Activated CD4-positive, CD25-positive, alpha-beta regulatory T cell treated with anti-CD3 and anti-CD28 coated beads, Interleukin-2, amount 50 U/mL, for 24 hours (primary cell): ENCODE measurements around the gene ARMC9.
"Not testable (repeated sequence)": the region's sequence is repeated elsewhere in the genome, so short reads cannot be mapped to it uniquely, and the experiment has no call there.

Experiments used
- ATAC-seq, 2 donors: fragments of 150-1000 bp; cut with Tn5 transposase; one replicate each; pipeline ENCODE4 v1.10.0; 2021; ENCODE audit warnings: mild to moderate bottlenecking in 1 of 2, moderate library complexity in 1 of 2

Gene ARMC9

GRCh38 chr2:231399853-231400680, 201.6 kb downstream of the ARMC9 start:
- no peak for ATAC-seq

DNA sequence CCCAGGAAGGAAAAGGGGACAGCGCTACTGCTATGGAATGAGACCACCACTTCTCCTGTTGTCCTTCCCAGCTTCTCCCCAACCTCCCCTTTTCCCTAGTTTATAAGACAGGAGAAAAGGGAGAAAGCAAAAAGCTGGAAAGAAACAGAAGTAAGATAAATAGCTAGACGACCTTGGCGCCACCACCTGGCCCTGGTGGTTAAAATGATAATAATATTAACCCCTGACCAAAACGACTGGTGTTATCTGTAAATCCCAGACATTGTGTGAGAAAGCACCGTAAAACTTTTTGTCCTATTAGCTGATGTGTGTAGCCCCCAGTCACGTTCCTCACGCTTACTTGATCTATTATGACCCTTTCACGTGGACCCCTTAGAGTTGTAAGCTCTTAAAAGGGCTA, 202.2 kb downstream of the ARMC9 start:
- ATAC-seq: not testable (repeated sequence)

DNA sequence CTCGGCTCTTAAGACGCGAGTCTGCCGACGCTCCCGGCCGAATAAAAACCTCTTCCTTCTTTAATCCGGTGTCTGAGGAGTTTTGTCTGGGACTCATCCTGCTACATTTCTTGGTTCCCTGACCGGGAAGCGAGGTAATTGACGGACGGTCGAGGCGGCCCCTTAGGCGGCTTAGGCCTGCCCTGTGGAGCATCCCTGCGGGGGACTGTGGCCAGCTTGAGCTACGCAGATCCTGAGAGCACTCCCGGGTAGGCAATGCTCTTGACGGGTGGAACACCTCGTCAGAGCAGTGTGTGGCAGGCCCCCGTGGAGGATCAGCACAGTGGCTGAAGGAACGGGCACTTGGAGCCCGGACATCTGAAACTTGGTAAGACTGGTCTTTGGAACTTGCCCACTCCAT, 202.7 kb downstream of the ARMC9 start:
- ATAC-seq: not testable (repeated sequence)

- ATAC-seq: not testable (repeated sequence)
Observed at GRCh38 chr2:231403421-231404182, 205.2 kb downstream of the ARMC9 start.

GRCh38 chr2:231404183-231404578, 205.8 kb downstream of the ARMC9 start:
- ATAC-seq: not testable (repeated sequence)

DNA sequence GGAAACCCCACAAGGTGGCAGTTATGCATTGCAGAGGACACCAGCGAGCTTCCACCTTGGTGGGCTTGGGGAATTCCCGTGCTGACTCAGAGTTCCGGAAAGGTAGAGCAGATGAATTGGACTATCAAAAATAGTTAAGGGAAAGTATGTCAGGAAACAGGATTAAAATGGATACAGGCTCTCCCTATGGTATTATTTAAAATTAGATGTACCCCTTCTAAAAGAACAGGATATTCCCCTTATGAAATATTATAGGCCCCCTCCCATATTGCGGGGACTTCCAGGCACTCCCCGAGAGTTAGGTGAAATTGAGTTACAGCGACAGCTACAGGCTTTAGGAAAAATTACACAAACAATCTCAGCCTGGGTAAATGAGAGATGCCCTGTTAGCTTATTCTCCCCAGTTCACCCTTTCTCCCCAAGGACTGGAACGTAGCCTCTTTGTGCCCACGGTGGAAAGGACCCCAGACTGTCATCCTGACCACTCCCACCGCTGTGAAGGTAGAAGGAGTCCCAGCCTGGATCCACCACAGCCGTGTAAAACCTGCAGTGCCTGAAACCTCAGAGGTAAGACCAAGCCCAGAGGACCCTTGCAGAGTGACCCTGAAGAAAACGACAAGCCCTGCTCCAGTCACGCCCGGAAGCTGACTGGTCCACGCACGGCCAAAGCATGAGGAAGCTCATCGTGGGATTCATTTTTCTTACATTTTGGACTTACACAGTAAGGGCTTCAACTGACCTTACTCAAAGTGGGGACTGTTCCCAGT, 207.4 kb downstream of the ARMC9 start:
- ATAC-seq: peak in 1 of 2 donors; percentile 55

GRCh38 chr2:231407686-231408085, 209.3 kb downstream of the ARMC9 start:
- ATAC-seq: not testable (repeated sequence)

DNA sequence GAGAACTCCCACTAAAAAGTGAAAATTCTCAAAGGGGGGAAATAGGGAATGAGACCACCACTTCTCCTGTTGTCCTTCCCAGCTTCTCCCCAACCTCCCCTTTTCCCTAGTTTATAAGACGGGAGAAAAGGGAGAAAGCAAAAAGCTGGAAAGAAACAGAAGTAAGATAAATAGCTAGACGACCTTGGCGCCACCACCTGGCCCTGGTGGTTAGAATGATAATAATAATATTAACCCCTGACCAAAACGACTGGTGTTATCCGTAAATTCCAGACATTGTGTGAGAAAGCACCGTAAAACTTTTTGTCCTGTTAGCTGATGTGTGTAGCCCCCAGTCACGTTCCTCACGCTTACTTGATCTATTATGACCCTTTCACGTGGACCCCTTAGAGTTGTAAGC, 209.9 kb downstream of the ARMC9 start:
- not testable (repeated sequence) for ATAC-seq

DNA sequence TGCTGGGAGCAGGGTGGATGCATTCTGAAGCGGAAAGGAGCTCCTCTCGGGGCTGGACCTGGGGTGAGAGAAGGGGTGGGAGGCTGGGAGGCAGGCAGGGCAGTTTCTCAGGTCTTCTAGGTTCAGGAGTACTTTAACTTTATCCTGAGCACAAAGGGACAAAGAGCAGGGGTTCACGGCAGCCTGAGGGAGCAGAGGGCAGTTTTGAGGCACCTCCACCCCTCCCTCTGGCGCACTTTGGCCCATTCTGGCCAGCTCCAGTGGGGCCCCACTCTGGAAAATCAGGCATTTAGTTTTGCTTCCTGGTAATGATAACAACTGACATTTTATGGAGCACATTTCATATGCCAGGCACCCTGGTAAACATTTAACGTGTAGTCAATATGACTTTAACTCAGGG, 211.3 kb downstream of the ARMC9 start:
- ATAC-seq: no peak

- ATAC-seq: no peak
Observed at GRCh38 chr2:231410293-231411004, 212.0 kb downstream of the ARMC9 start.

DNA sequence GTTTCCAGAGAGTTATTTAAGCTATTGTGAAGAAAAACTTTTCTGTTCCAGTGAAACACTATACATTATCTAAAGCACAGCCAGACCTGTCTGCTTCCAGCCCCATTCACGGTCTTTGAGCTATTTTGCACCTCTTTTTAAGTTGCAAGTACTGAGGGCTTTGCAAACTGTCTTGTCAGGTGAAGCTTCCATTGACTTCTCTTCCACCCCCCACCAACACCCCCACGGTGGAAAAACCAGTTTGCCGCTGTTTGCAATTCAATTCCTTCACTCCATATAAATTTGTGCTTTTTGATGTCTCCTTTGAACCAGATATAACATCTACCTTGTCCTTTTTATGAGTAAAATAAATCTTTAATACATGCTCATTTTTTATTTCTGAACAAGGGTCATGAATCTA, 212.8 kb downstream of the ARMC9 start:
- no peak for ATAC-seq

DNA sequence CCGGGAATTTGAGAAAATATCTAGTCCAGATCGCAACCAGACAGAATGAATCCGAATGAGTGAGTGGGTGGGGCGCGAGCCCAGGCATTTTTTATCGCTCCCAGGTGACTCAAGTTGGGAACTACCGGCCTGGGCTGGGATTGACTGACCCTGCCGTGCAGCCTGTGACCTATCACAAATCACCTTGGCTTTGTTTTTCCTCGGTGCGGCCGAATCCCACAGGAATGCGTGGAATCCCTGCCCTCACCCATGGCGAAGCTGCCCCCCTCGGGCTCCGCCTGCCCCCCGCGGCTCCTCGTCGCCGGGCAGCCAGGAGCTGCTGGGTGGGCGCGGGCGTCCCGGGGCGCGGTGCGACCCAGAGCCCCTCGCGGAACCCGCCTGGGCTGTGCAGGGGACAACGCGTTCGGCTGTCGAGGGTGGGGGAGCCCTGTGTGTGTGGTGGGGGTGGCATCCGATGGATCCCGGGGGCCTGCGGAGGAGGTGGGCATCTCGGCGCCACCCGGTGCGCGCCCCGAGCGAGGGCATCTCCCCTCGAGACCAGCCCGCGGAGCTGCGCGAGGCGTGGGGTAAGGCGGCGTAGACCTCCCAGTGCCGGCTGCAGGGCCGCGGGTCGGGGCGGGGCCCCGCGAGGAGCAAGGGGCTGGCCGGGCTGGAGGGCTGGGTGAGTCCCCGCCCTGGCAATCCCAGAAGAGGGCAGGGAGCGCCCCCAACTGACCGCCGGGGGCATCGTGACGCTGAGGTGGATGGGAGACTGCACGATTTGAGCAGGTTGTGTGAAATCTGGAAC, 213.6 kb downstream of the ARMC9 start:
- ATAC-seq: peak; percentile 87 to 90

DNA sequence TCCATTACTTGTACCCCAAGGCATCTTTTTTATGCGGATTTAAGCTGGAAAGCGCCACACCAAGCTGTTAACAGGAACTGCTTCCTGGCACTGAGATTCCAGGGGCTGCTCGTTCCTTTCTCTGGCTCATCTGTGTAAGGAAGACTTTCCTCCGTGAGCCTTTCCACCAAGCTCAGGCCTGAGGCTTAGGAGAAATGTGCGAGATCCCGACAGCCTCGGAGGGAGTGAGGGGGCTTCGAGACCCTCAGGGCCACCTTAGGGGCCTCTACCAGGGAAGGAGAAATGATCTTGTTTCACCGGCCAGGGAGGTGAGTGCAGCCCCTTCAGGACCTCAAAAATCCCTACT, 214.2 kb downstream of the ARMC9 start:
- ATAC-seq: no peak

DNA sequence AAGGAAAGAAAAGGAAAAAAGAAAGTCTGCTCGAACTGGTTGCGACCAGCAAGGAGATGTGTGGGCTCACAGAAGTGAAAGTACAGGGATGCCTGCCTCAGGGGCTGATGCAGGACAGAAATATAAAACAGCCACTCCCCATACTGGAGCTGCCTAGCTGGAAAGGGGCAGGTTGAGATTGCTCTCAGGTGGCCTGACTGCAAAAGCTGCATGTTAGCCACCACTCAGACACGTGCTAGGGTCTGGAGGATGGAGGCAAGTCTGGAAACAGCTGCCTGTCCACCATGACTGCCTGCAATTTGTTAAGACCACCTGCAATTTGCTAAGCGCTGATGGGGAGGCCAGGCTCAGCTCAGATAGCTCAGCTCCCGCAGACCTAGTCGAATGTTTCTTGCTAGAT, 215.0 kb downstream of the ARMC9 start:
- no peak for ATAC-seq

DNA sequence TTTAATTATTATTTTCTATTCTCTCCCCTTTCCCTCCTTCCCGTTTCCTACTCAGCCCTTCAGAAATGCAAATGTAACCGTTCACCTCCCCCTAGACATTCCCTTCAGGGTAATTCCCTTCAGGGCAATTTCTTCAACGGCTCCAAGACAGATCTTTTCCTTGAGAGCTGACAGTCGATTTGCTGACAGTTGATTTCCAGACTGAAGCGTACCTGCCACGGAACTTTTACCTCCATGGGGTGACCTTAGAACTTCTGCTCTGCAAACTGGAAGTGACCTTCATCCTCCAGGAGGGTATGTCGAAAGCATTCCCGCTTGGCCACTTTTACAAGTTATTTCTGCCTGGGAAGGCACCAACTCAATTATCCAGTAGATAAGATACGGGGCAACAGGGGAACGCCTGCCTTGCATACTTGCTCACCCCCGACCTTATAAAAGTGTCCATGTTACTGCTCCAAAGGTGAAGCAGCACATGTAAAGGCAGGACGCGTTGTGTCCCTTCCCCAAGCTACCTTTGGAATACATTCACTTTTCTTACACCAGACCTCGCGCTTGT, 215.6 kb downstream of the ARMC9 start:
- ATAC-seq: no peak

DNA sequence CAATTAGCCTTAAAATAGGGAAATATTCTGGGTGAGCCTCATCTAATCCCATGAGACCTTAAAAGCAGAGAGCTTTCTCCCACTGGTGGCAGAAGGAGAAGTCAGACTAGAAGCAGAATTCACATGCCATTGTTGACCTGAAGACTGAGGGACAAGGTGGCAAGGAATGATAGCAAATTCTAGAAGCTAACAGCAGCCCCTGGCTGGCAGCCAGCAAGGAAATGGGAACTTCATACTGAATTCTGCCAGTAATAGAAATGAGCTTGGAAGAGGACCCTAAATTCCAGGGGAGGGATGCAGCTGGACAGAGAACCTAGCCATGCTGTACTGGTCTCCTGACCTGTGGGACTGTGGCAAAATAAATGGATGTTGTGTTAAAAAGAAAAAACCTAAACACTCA, 216.6 kb downstream of the ARMC9 start:
- ATAC-seq: no peak

DNA sequence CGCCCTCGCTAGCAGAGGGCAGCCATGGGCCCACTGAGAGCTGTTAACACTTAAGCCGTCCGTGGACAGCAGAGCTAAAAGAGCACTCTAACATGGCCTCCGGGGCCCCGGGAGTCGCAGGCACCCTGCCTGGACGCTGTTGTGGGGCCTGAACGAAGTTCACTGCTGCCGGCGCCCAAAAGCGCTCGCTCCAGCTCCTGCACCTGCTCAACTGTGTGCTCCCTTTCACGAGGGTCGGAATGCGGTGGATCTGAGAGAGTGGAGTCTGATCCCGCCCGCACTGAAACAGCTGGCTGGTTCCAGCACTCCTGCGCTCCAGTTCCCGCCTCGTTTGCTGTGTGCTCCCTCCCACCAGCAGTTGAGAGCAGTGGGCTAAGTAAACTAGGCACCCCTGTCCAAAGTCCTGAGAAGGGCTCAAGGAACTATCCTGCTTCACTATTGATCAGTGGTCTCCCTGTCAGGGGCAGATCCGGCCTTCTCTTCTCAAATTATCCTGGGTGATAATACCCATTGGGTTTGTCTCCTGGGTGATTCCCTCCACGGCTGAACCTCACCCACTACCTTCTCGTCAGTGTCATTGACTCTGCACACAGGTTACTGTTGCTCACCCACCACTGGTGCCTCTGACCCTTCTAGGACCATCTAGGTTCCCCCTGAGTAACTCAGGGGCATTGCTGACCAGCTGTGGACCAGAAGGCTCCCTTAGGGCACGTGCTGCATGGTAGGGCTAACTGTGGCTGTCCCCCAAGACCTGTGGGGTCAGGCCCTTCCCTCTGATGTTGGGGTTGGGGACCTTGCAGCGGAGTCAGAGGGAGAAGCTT, 220.6 kb downstream of the ARMC9 start:
- ATAC-seq: no peak

DNA sequence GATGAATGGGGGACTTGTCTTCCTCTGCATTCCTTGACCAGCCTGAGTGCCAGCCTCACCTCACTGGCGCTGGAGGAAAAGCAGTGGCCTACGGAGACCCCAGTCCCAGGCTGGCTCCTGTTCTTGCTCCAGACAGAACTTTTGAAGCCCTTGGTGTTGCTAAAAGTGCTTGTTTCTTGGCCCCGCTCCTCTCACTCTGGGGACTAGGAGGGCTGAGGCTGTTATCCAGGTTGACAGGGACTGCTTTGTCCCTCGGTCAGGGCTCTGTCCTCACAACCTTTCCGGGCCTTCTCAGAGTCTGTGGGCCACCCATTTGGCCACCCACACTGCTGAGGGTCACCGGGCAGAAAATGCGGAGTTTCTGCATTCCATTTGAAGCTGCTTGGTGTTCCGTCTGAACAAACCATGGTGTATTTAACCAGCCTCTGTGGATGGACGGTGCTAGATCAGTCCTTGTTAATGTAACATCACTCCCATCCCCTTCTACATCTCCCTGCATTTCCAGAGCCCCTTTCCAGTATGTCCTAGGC, 222.7 kb downstream of the ARMC9 start:
- ATAC-seq: no peak

- no peak for ATAC-seq
Observed at GRCh38 chr2:231422056-231422455, 223.6 kb downstream of the ARMC9 start.

- ATAC-seq: no peak
Observed at GRCh38 chr2:231423176-231423575, 224.7 kb downstream of the ARMC9 start.
